Ishikawa (cell line): ENCODE data around the gene BTBD16.

Experiments
- CREB1 ChIP-seq: IDR thresholded peaks from 2 replicates; pipeline ENCODE4 v1.6.1; 2012; ENCODE audit warnings: low read depth
- RAD21 ChIP-seq: IDR thresholded peaks from 2 replicates; pipeline ENCODE4 v1.6.1; 2012; ENCODE audit warnings: low read depth
- TF ChIP-seq, protein P1 (sequence below): IDR thresholded peaks from 2 replicates; pipeline ENCODE4 v1.6.1; 2012

- TF ChIP-seq, protein P1, sequence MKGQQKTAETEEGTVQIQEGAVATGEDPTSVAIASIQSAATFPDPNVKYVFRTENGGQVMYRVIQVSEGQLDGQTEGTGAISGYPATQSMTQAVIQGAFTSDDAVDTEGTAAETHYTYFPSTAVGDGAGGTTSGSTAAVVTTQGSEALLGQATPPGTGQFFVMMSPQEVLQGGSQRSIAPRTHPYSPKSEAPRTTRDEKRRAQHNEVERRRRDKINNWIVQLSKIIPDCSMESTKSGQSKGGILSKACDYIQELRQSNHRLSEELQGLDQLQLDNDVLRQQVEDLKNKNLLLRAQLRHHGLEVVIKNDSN = no peak
- TF ChIP-seq RAD21 (no peak), CREB1 (no peak)
Measured at GRCh38 chr10:122233857-122234348, 37.2 kb upstream of the BTBD16 start.
